ENCODE data around the gene DSCAM. TPM values are rescaled to one million over a fixed set of nuclear protein-coding genes. Genes with fewer than 3 reads are reported as not detected.

The DSCAM gene
- total RNA-seq, 1 experiment from 2014 or later: 0.13 TPM

- TF ChIP-seq AR (CRISPR knock-in tag; IDR thresholded peaks at IDR 0.05) (no peak), IRF1 (CRISPR knock-in tag; IDR thresholded peaks at IDR 0.05) (no peak), NFYB (CRISPR knock-in tag; conservative IDR thresholded peaks at IDR 0.05; ENCODE audit: low read depth) (no peak), CREB1 (CRISPR knock-in tag; IDR thresholded peaks at IDR 0.05) (no peak), GABPB1 (CRISPR knock-in tag; IDR thresholded peaks at IDR 0.05) (no peak), ZMAT4 (CRISPR knock-in tag; IDR thresholded peaks at IDR 0.05) (no peak), MYBL2 (CRISPR knock-in tag; IDR thresholded peaks at IDR 0.05) (no peak), ZNF121 (CRISPR knock-in tag; IDR thresholded peaks at IDR 0.05) (no peak)
Observed at GRCh38 chr21:40686526-40686925, 160.4 kb downstream of the DSCAM start (continued).

GRCh38 chr21:40685141-40685540 is 161.8 kb downstream of the DSCAM start:
- Mint-ChIP-seq H3K4me3 (no peak overlapping the region), H3K36me3 (no peaks in the 10 kb centered on the region), H3K27ac (no peak overlapping the region), H3K27me3 (ENCODE audit: low read depth) (no peaks in the 10 kb centered on the region), H3K4me1 (peaks cover 27% of the 10 kb centered on the region), H3K9me3 (peaks cover 10% of the 10 kb centered on the region)
- ChIA-PET POLR2A (no interaction called here), CTCF (no interaction called here)
- no peak for TF ChIP-seq HMGXB4 (CRISPR knock-in tag; IDR thresholded peaks at IDR 0.05)
- TF ChIP-seq ATF1 (CRISPR knock-in tag; IDR thresholded peaks at IDR 0.05): no peak
- no peak for TF ChIP-seq E2F5 (CRISPR knock-in tag; IDR thresholded peaks at IDR 0.05)
- TF ChIP-seq E2F4 (CRISPR knock-in tag; IDR thresholded peaks at IDR 0.05; ENCODE audit: borderline replicate concordance, low read depth): no peak
- TF ChIP-seq HMGA2 (CRISPR knock-in tag; IDR thresholded peaks at IDR 0.05): no peak
- no peak for TF ChIP-seq IRF2 (CRISPR knock-in tag; IDR thresholded peaks at IDR 0.05; ENCODE audit: borderline replicate concordance, low read depth)
- no peak for TF ChIP-seq PRDM15 (CRISPR knock-in tag; IDR thresholded peaks at IDR 0.05)
- TF ChIP-seq STAT6 (CRISPR knock-in tag; conservative IDR thresholded peaks at IDR 0.05; ENCODE audit: low read depth): no peak
- TF ChIP-seq FOXP1 (CRISPR knock-in tag; IDR thresholded peaks at IDR 0.05; ENCODE audit: borderline replicate concordance): no peak
- TF ChIP-seq MLX (CRISPR knock-in tag; IDR thresholded peaks at IDR 0.05): no peak
- ATAC-seq (no peak), DNase-seq (ENCODE audit: low spot score) (no peak)
